Stimulated activated naive CD8-positive, alpha-beta T cell treated with anti-CD3 and anti-CD28 coated beads, Interleukin-15, Interleukin-2, amounts not matched to agents 100 U/mL and 50 U/mL, for 24 hours (primary cell): ENCODE data around the gene CNDP2.
"Not testable (repeated sequence)": the region's sequence is repeated elsewhere in the genome, so short reads cannot be mapped to it uniquely, and the experiment has no call there.

ENCODE experiments used
- ATAC-seq: fragments of 150-1000 bp; cut with Tn5 transposase; one replicate; pipeline ENCODE4 v1.10.0; 2021
- DNase-seq: peaks from one replicate; pipeline ENCODE4 v3.0.0; 2021

CNDP2 gene

DNA sequence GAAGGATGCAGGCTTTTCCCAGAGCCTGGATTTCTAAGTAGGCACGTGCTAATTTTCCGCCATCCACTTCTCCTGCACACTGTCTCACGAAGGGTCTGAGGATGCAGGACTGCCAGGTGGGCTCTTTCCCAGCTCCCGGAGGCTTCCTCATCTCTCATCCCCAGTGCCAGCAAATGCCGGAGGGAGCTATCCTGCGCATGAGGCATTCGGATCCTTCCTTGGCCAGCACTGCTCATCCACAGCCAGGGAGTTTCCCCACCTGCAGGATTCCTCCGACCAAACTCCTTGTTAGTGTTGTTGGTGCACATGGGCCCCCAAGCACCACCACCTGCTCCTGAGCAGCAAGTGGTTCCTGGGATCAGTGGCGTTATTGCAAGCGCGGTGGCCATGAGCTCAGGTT, 43.1 kb downstream of the CNDP2 start:
- DNase-seq (no peak), ATAC-seq (no peak)

- ATAC-seq (no peak), DNase-seq (no peak)
Measured at GRCh38 chr18:74540652-74541421, 44.7 kb downstream of the CNDP2 start.

DNA sequence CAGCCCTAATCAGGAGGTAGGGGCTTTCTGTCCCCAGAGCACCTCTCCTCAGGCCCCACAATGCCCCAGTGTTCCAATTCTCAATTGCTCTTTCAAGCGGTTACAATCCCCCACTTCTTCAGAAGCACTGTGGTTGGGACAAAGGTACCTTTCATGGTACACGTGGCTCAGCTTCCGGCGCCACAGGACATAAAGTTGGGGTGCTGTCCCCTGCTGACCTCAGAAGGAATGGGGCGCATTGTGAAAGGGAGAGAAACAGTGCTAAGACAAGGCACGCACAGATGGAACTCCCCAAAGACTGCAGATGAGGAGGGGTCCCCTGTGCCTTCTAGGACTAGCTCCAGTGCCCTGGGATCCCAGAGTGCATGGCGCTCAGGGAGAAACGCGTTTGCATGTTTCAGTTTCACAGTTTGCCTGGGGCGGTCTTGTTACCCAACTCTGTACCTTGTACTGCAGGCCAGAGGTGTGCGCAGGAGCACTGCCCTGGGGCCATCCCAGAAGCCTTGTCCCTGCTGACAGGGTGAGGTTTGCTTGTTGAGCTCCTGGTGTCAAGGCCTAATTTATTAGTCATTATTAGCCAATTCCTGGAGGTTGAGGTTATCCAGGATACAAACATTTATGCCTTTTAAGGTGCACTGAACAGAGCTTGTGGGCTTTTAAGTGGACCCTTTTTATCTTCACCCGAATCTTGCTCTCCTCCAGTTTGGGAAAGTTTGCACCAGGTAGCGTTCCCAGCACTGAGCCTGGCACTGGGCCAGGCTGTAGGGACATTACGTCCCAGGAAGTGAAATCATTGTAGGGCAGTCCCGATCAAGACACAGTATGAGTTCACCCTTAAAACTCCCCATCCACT, 45.8 kb downstream of the CNDP2 start:
- DNase-seq = no peak
- ATAC-seq = no peak

- DNase-seq = no peak
- no peak for ATAC-seq
Measured at GRCh38 chr18:74544898-74545297, 48.7 kb downstream of the CNDP2 start.

DNA sequence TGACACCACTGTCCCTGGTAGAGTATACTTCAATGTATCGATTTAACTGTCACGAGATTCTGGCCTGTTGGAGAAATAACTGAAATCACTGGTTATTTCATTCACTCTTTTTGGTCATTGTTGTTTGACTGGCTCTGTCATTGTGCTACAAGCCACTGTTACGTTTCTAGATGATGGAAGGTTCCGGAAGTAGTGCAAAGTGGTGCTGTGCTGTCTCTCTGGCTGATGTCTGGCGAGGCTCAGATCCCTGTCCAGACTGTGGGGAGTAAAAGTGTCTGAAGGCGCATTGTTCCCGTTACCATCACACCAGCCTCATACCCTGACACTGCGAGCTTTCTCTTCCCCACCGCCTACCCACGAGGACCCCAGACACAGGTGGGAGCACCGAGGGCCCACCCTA, 49.8 kb downstream of the CNDP2 start:
- DNase-seq = no peak
- no peak for ATAC-seq

- ATAC-seq (no peak), DNase-seq (no peak)
Measured at GRCh38 chr18:74546751-74547530, 50.8 kb downstream of the CNDP2 start.

DNA sequence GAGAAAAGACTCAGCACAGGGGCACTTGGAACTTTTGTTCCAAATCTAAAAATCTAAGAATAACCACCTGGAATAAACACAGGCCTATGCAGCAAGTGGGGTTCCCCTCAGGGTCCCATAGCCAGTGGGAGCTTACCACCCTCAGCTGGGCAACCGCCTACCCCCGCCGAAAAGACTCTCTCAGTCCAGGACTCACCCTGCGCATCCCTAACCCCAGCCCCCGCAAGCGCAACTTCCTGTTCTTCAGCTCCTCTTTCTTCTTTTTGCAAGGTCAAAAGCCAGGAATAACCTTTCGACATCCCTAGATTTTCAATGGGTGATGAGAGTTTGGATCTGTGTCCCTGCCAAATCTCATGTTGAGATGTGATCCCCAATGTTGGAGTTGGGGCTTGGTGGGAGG, 51.7 kb downstream of the CNDP2 start:
- ATAC-seq (no peak), DNase-seq (no peak)

- DNase-seq = no peak
Measured at GRCh38 chr18:74549591-74550104, 53.5 kb downstream of the CNDP2 start.

DNA sequence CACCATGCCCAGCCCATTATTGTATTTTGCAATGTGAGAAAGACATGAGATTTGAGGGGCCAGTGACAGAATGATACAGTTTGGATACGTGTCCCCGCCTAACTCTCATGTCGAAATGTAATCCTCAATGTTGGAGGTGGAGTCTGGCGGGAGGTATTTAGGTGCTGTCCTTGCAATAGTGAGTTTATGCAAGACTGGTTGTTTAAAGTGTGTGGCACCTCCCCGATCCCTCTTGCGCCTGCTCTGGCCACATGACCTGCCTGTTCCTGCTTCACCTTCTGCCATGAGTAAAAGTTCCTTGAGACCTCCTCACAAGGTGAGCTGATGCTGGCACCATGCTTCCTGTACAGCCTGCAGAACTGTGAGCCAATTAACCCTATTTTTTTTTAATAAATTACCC, 54.7 kb downstream of the CNDP2 start:
- ATAC-seq (no peak), DNase-seq (no peak)

More at GRCh38 chr18:74549591-74550104, 53.5 kb downstream of the CNDP2 start:
- no peak for ATAC-seq

DNA sequence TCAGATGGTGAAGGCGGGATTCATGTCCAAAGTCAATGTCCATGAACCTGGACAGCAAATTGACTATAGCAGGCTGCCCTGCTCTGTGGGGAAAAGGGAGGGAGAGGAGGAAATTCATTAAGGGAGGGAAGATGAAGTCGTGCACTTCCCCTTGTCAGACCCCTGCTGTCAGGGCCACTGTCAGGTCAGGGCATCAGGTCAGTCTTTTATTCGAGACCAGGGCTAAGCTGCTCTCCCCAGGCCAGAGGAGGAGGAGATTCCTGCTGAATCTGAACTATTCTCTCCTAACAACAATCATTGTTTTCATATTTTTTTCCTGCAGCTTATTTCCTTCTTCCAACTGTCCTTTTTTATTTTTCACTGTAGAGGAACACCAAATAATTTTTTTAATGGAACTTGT, 55.3 kb downstream of the CNDP2 start:
- ATAC-seq (no peak), DNase-seq (no peak)

- DNase-seq (peak; percentile 82), ATAC-seq (peak; percentile 95)
Measured at GRCh38 chr18:74551936-74552555, 55.9 kb downstream of the CNDP2 start.

- DNase-seq (no peak), ATAC-seq (no peak)
Measured at GRCh38 chr18:74556126-74556525, 60.0 kb downstream of the CNDP2 start.

DNA sequence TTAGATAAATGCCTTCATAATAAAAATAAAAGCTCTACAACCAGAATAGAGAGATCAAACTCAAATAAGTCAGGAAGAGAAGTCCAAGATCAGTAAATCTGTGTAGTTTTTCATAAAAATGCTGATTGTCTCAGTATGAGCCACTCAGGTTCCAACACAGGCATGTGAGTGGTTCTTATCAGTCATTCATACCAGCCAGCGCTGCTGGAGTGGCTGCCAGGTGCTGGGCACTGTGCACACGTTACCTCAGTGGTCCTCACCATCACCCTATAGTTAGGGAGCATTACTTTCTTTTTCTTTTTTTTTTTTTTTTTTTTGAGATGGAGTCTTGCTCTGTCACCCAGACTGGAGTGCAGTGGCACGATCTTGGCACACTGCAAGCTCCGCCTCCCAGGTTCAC, 61.9 kb downstream of the CNDP2 start:
- ATAC-seq (no peak), DNase-seq (no peak)

DNA sequence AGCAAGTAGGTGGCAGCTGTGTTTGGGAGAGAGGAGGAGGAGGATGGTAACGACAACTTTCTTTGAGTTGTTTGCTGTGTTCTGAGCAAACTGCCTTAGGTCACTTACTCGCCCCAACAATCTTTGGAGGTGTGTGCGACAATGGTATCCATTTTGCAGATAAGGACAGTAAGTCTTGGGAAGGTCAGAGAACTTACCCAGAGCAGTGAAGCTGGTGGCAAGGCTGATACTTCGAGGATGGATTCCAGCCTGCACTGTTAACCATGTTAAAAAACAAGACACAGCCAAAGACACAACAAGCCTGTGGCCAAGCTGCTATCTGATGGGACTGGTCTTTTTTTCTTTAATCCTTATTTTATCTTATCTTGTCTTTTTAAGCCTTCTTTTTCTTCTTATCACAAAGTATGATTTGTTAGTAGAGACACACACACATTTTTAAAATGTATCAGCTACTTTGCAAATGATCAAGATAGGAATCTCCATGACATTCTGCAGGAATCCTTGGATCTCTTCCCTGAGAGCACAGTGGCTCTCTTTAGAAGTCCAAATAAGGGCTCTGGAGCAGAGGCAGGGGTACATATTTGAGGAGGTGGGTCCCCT, 66.1 kb downstream of the CNDP2 start:
- DNase-seq (no peak), ATAC-seq (no peak)

DNA sequence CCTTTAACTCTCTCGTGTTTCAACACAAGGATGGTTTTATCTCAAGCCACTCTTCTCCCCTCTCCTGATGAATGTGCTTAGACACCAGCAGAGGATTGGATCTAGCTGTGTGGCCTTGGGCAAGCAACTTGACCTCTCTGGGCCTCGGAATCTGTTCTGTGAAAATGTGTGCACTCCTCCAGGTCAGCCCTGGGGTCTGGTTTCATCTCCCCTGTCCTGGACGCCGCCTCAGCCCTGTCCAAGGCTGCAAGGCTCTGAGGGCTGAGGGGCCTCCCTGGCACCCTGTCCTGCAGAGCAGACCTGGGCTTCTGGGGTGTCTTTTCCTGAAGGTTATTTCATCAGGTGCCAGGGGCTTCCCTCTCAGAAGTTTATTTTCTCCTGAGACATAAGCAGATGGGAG, 66.6 kb downstream of the CNDP2 start:
- DNase-seq (no peak), ATAC-seq (no peak)

DNA sequence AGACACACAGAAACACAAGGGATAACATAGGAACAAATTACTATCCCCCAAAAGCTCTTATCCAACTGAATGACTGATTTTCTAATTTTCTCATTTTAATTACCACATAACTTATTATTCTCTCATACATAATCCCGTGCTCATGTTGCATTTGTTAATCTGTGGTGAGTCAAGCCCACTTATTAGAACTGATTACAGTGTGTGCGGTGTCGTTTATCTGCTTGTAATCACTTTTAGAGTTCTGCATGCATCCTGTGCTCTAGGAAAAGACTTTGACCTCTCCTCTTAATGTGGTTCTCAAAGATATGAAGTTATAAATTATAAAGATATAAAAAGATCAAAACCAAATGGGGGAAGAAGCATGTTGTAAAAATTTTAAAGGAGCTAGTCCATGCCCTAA, 67.8 kb downstream of the CNDP2 start:
- no peak for DNase-seq

GRCh38 chr18:74565164-74565563, 69.0 kb downstream of the CNDP2 start:
- not testable (repeated sequence) for DNase-seq, ATAC-seq

More for the DNA sequence above, 67.8 kb downstream of the CNDP2 start:
- ATAC-seq = no peak

DNA sequence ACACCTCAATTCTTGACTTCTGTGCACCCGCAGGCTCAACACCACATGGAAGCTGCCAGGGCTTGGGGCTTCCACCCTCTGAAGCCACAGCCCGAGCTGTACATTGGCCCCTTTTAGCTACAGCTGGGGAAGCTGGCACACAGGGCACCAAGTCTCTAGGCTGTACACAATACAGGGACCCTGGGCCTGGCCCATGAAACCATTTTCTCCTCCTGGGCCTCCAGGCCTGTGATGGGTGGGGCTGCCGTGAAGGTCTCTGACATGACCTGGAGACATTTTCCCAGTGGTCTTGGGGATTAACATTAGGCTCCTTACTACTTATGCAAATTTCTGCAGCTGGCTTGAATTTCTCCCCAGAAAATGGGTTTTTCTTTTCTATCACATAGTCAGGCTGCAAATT, 69.8 kb downstream of the CNDP2 start:
- not testable (repeated sequence) for DNase-seq, ATAC-seq

DNA sequence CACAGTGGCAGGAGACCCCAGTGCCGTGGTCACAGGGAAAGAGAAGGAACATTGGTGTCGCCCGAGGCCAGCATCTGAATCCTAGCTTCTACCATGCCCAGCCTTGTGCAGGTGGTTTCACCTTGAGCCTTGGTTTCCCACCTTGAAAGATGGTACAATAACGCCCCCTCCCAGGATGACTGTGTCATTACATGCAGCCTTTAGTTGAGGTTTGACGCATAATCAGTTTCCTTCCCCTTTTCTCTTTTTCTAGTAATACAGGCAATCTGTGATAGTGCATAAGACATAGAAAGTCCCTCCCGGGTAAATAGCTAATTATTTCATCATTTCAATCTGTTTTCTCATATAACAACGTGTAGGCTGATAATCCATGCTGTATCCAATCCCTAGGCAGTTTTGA, 71.7 kb downstream of the CNDP2 start:
- ATAC-seq (no peak), DNase-seq (no peak)

GRCh38 chr18:74569401-74569800, 73.2 kb downstream of the CNDP2 start:
- ATAC-seq = no peak
- DNase-seq = no peak

DNA sequence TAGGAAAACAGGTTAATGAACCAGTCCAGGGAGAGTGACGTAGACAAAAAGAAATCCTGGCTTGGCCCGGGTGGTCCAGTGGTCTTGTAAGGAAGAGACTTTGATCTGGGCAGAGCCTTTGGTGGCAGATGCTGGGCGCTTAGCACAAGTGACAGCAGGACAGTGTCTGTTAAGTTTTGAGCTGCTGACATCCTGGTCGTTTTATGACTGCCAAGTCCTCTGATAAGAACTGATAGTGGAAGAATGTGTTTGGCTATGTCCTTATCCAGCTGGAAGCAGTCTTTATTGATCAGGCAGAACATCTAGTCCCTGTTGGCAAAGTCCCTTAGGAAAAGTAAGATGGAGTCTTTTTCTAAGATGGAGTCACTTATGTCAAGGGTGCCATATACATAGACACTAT, 74.1 kb downstream of the CNDP2 start:
- DNase-seq (no peak), ATAC-seq (no peak)
